RPMI8226 (cell line): ENCODE measurements around the gene SLC28A3.

Source experiments
- DNase-seq: peaks from one replicate; pipeline ENCODE4 v3.0.0-alpha.2; 2015

The SLC28A3 gene

DNA sequence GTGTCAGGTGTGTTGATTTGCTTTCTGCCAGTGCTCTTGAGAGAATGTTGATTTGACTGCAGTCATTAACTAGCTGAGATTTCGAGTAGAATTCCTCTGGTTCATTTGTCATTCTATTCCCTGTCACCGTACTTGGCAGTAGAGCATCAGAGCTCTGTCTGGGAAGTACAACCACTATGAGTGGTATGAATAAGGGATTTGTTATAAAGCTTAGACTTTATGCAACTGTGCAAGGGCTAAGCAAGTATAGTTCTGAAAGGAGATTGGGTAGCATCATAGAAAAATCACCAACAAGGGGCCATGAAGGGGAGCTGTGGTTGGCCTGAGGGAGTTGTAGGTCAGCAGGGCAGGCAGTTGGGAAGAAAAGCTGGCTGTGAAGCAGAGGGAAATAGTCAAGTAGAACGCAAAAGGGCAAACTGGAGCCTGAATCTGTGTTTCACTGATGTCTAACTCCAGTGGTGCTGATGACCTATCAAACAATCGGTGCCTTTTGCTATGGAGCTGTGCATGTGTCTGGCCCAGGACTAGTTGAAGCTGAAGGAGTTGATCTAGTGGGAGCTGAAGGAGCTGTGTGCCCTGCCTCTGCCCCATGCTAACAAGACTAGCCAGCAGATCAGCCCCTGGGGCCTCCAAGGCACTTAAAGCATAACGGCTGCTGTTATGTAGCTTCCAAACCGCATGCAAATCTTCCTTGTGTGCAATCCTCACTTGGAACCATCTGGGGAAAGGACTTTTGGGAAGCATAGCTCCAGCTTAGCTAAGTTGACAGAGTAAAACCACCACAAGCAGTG lies 110.0 kb downstream of the SLC28A3 start:
- no peak for DNase-seq

DNA sequence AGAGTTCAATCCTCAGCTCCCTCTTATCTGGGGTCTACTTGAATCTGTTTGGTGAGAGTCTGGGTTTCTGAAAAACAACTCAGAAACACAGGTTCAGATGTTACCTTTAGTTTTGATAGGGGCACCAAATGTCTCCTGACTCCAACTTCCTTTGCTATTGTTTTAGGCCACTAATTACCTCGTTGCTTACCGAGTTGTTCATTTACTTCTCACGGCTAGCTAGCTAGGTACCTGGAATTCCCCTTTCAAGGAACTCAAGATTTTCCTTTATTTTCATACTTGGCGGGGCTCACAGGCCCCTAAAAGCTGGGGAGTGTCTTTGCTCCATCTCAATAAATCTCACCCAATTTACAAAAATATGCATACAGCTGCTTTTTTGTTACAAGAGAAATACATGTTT lies 111.4 kb downstream of the SLC28A3 start:
- no peak for DNase-seq

DNA sequence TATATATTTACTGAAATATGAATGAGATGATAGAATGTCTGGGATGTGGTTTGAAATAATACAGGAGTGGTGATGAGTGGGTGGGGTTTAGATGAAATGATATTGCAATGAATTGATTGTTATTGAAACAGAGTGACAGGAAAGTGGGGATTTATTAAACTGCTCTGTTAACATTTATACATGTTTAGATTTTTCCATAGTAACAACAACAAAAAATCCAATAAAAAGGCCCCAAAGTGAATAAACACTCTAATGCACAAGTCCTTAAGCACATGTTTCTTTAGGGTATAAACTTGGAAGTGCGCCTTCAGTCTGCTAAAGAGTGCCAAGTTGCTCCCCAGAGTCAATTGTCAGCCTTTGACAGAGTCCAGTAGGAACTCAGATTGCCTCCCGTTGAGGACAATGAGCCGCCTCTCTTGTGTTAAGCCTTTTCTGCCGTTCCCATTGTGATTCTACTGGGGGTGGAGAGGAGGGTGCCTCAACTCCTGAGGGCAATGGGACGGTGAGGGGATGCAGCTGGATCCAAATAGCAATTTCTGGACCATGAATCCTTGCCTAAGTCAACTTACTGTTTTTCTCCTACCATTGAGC lies 112.3 kb downstream of the SLC28A3 start:
- no peak for DNase-seq

DNA sequence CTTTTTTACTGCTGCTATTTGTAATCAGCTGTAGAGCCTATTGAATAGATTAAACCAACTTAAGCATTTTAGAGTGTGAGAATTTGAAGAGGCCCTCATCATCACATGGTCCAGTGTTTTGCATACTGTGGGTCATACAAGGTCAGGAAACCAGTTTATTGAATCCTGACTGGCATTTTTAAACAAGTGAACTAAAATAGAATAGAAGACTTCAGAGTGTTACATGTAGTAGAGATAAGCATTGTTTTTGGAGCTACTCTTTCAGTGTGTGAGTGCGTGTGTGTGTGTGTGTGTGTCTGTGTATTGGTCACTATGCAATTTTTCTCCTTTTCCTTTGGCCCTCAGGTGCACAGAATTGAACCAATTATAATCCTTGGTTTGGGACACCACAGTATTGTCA lies 114.4 kb downstream of the SLC28A3 start:
- DNase-seq = no peak
